GM21528 (cell line): ENCODE measurements around the gene ECSCR.
"Not testable (repeated sequence)": the region's sequence is repeated elsewhere in the genome, so short reads cannot be mapped to it uniquely, and the experiment has no call there.

Experiments used
- ATAC-seq: cut with Tn5 transposase; IDR thresholded peaks from one replicate; pipeline ENCODE4 v1.9.1; 2021; ENCODE audit warnings: mild to moderate bottlenecking, moderate library complexity; ENCODE audit not compliant: unreplicated experiment, low FRiP score

The ECSCR gene

DNA sequence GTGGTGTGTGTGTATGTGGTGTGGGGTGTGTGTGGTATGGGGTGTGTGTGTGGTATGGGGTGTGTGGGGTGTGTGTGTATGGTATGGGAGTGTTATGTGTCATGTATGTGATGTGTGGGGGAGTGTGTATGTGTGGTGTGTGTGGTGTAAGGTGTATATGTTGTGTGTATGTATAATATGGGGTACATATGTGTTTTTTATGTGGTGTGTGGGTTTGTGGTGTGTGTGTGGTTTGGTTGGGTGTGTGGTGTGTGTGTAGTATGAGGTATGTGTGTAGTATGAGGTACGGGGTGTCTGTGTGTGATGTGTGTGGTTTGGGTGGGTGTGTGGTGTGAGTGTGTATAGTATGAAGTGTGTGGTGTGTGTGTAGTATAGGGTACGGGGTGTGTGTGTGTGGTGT lies 11.4 kb downstream of the ECSCR start:
- ATAC-seq = no peak

DNA sequence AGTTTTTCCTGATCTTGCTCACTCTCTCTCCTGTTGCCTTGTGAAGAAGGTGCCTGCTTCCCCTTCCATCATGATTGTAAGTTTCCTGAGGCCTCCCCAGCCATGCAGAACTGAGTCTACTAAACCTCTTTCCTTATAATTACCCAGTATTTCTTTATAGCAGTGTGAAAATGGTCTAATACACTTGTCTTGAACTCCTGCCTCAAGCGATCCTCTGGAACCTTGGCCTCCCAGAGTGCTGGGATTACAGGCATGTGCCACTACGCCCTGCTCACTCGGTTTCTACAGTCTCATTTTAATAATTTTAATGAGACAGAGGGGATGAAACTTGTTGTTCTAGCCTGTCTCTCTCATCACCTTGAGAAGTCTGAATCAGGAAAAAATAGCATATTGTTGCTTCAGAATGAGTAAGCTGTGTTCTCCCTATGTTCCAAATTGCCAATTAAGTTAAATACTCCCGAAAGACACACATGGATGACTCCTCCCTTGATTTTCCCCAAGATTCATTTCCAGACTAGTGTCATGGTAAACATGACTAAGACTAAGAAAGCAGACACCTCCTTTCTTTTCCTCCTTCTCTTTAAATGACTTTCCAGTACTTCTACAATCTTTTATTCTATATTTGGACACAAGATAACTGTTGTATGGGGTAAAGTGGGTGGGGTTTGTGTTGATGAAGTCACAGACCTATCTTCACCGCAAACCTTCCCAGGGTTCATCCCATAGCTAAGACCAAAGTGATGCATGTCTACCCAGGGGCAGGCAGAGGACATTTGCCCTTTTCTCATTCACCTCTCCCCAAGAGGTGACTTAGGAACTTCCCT lies 15.4 kb downstream of the ECSCR start:
- ATAC-seq = no peak

DNA sequence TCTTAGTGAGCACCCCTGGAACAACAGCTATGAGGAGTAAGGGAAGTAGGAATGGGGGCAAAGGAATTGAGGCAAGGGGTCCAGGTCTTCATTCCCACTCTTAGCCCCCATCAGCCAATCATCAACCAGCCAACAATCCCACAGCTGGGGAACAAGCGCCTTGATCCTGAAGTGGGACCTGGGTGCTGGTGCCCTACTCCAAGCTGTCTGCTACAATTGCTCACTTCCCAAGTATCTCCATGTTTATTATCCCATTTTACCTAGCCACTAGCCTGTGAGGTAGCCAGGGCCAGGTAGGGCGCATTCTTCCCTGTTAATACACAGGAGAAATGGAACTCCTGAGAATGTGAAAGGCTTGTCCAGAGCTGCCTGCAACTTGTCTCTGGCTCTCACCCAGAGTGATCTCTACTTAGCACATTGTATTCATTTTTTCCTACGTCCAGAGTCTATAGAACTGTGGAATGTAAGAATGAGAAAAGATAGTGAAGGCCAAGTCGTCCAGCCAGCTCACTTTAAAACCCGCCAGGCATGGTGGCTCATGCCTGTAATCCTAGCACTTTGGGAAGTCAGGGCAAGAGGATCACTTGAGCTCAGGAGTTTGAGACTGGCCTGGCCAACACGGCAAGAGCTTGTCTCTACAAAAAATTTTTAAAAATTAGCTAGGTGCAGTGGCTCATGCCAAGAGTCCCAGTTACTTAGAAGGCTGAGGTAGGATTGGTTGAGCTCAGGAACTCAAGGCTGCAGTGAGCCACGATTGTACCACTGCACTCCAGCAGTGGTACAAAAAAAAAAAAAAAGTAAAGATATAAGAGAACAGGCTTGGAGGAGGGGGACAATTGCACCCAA lies 17.0 kb downstream of the ECSCR start:
- ATAC-seq = no peak

GRCh38 chr5:139443831-139444453 lies 18.6 kb downstream of the ECSCR start:
- ATAC-seq = no peak

DNA sequence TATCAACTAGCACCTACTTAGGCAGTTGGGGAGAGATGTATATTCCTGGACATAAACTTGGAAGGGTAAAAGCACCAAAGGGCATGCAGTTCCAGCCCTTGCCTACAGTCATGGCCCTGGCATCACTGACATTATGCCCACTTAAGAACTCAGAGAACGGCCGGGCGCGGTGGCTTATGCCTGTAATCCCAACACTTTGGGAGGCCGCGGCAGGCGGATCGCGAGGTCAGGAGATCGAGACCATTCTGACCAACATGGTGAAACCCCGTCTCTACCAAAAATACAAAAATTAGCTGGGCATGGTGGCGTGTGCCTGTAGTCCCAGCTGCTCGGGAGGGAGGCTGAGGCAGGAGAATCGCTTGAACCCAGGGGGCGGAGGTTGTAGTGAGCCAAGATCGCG lies 22.1 kb downstream of the ECSCR start:
- not testable (repeated sequence) for ATAC-seq

DNA sequence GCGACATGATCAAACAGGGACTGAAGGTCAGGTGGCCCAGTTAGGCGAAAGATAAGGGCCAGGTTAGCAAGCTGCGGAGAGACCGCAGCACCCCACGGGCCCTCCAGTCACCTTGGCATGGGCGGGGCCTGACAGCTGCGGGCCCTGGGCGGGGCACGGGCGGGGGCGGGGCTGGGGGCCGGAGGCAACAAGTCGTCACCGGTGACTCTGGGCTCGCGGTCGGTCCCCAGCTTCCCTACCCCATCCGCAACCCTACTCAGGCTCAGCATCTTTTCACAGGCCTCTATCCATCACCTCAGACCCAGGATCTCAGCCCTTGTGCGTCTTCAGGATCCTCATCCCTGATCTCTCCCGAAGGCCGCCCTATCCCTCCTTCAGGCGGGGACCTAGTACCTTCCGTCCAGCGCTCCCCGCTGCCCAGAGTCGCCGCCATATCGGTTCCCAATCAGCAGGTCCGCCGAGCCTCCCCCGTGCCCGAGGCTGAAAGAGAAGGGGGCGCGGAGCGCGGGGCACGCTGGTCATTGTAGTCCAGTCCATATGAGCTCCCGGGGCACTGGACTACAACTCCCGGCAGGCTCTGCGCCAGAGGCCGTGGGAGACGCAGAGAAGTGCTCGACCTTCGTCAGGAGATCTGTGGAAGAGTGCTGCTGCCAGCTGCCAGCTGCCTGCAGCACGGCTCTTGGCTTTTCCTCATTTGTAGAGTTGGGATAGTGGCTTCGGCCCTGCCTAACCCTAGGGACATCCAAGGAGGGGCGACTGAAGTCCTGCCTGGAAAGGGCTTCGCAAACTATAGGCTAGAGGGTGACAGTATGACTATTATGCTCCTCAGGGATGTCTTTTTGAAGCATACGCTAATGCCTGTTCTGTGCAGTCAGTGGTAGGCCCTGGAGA lies 23.3 kb downstream of the ECSCR start, which contains the start of gene DNAJC18:
Gene DNAJC18, minus strand, starts transcription at position 513 of the 891 bp plus-strand sequence. Its CDS starts 80 bp downstream, at position 433.
- peak; percentile 94 for ATAC-seq

- no peak for ATAC-seq
Observed at GRCh38 chr5:139438707-139439012, 23.9 kb downstream of the ECSCR start.

DNA sequence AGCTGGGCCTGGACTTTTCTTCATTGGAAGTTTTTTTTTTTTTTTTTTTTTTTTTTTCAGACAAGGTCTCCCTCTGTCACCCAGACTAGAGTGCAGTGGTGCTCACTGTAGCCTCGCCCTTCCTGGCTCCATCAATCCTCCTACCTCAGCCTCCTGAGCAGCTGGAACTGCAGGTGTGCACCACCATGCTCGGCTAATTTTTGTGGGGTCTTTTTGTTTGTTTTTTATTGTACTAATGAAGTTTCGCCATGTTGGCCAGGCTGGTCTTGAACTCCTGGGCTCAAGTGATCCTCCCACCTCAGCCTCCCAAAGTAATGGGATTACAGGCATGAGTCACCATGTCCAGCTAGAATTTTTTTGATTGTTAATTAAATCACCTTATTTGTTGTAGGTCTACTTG lies 26.9 kb downstream of the ECSCR start:
- ATAC-seq = no peak

DNA sequence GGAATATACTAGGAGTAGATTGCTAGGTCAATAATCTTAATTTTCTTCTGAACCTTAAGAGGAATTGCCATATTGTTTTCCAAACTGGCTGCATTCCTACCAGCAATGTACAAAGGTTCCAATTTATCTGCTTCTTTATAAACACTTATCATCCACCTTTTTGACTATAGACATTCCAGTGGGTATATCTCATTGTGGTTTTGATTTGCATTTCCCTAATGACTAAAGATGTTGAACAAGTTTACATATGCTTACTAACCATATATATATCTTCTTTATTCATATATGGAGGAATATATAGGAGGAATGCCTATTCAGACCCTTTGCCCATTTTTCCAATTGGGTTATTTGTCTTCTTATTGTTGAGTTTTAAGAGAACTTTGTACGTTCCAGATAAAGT lies 30.8 kb downstream of the ECSCR start:
- ATAC-seq = no peak

DNA sequence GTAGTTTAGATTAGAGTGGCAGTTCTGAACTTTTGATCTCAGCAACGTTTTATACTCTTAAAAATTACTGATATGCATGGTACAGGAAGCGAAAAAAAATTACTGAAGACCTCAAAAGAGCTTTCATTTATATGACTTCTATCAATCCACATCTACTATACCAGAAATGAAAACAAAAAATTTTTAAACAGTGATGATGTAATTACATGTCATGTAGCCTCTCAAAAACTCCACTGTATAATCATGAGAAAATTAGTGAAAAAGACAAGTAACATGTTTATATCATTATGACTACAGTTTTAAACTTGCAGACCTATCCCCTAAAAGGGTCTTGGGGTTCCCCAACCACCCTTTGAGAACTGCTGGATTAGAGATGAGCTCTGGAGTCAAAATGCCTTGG lies 32.5 kb downstream of the ECSCR start:
- ATAC-seq = no peak

- ATAC-seq = no peak
Observed at GRCh38 chr5:139426203-139426885, 36.2 kb downstream of the ECSCR start.

DNA sequence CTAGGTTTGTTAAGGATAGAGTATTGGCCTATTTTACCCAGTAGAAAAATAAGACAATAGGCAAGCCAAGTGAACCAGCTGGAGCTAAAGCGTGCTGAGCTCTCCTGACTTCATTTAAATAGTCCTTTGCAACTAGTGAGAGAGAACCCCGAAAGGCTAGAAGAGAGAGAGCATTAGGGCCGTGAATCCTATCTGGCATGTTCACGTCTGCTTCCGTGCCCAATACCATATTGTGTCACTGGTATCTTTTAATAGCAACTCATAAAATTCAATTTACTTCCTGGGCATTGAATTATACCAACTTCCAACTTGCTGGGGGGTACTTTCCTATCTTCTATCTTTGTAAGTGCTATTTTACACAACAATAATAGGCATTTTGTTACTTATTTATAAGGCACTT lies 37.0 kb downstream of the ECSCR start:
- no peak for ATAC-seq

- peak; percentile 80 for ATAC-seq
Observed at GRCh38 chr5:139422307-139422893, 40.1 kb downstream of the ECSCR start.

- ATAC-seq = no peak
Observed at GRCh38 chr5:139419226-139420192, 43.0 kb downstream of the ECSCR start.

DNA sequence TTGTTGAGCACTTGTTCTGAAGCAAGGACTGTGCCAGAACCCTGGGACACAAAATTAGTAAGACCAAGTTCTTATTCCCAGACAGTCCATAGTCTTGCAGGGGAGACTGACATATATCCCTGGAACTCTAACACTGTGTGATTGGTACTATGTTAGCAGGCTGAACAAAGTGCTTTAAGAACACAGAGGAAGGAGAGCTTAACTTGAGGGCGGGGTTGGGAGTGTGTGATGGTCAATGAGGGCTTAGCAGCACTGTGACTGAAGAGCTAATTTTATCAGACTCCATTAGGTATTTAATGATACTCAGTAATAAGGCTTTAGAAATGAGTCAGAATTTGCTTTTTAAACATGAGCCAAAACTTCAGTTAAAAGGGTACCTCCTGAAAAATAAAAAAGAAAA lies 43.8 kb downstream of the ECSCR start:
- ATAC-seq = no peak

GRCh38 chr5:139417214-139417613 lies 45.3 kb downstream of the ECSCR start:
- ATAC-seq = no peak

- no peak for ATAC-seq
Observed at GRCh38 chr5:139416651-139417050, 45.9 kb downstream of the ECSCR start.

DNA sequence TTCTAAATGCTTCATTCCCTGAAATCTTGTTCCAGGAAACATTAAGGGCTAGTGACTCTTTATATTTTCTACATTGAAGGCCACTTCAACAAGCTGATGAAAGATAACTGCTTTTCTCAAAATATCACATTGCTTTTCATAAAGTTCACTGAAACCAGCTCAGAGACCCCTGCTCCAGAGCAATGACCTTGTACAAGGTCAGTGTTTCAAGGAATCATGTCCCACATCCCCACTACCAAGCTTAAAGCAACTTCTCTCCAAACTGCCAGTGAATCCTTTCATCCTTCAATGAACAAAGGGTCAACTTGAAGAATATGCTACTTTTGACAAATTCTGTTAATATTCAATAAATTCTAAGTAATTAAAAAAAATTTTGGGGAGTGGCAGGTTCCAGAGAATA lies 46.7 kb downstream of the ECSCR start:
- ATAC-seq = no peak
